ENCODE data around the gene DMRTB1. TPM values are rescaled to one million over a fixed set of nuclear protein-coding genes. Genes with fewer than 3 reads are reported as not detected.

DMRTB1 gene
- total RNA-seq, 1 experiment from 2014 or later = not detected

DNA sequence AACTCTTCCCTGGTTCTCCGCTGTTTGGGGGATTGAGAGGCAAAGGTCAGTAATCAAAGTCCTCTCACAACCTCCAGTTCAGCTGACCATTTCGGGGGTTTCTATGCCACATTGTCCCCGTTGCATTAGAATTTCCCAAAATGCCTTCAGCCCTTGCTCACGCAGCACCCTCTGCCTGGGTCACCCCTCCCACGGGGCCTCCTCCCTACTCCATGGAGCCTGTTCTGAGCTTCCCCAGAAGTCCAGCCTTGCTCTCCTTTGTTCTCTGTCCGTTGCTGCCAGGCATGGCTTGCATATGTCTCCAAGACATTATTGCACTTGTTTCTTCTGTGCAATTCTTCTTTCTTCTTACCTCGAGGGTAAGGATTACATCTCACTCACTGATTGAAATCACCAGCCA, 16.5 kb downstream of the DMRTB1 start:
- CTCF ChIA-PET = no interaction called here
- H3K4me3 ChIP-seq (ENCODE audit: low read depth, low read length, poor library complexity, severe bottlenecking) = no peak overlapping the region
- H3K27me3 ChIP-seq (replicated peaks; ENCODE audit: insufficient read depth, low read depth, low read length, poor library complexity) = no peaks in the 10 kb centered on the region
- TF ChIP-seq EZH2 (IDR thresholded peaks at IDR 0.05; ENCODE audit: borderline replicate concordance, low read depth, low read length, poor library complexity, severe bottlenecking) = no peak
- TF ChIP-seq, protein P1, sequence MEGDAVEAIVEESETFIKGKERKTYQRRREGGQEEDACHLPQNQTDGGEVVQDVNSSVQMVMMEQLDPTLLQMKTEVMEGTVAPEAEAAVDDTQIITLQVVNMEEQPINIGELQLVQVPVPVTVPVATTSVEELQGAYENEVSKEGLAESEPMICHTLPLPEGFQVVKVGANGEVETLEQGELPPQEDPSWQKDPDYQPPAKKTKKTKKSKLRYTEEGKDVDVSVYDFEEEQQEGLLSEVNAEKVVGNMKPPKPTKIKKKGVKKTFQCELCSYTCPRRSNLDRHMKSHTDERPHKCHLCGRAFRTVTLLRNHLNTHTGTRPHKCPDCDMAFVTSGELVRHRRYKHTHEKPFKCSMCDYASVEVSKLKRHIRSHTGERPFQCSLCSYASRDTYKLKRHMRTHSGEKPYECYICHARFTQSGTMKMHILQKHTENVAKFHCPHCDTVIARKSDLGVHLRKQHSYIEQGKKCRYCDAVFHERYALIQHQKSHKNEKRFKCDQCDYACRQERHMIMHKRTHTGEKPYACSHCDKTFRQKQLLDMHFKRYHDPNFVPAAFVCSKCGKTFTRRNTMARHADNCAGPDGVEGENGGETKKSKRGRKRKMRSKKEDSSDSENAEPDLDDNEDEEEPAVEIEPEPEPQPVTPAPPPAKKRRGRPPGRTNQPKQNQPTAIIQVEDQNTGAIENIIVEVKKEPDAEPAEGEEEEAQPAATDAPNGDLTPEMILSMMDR (conservative IDR thresholded peaks at IDR 0.05; ENCODE audit: low read depth, low read length) = no peak
- POLR2A ChIA-PET (ENCODE audit: low non-redundant PET) = no interaction called here
- no peak overlapping the region for H3K27ac ChIP-seq (ENCODE audit: low read depth, low read length, poor library complexity, severe bottlenecking)
- no peaks in the 10 kb centered on the region for H3K36me3 ChIP-seq (ENCODE audit: insufficient read depth, low read length, poor library complexity, severe bottlenecking)
- DNase-seq (ENCODE audit: low spot score) = no peak
- H3K9me3 ChIP-seq (ENCODE audit: low read depth, low read length, poor library complexity, severe bottlenecking) = no peaks in the 10 kb centered on the region
- intact Hi-C loops (cut with micrococcal nuclease; ENCODE audit: unreplicated experiment) = no loop called here
- no peaks in the 10 kb centered on the region for H3K4me1 ChIP-seq (ENCODE audit: insufficient read depth, low read length, poor library complexity, severe bottlenecking)
- BruUV-seq (replicated peaks) = no TSS peak

DNA sequence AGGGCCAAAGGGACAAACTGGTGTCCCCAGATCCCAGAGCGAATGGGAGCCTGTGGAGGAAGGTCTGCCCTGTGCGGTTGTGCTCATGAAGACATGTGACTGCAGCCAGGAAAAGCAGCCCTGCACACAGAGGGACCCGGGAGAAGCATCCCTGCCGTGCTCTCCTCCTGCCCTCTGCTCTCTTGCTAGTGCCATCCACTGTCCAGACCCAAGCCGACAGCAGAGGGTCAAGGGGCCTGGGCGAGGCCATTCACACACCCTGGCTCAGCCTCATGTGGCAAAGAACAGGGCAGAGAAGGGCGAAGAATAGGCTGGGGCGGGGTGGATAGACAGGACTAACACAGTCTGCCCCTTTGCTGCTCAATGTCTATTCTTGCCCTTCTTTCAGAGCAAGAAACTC, 17.4 kb downstream of the DMRTB1 start:
- Histone ChIP-seq H3K4me1 (ENCODE audit: insufficient read depth, low read length, poor library complexity, severe bottlenecking) (no peaks in the 10 kb centered on the region), H3K36me3 (ENCODE audit: insufficient read depth, low read length, poor library complexity, severe bottlenecking) (no peaks in the 10 kb centered on the region), H3K4me3 (ENCODE audit: low read depth, low read length, poor library complexity, severe bottlenecking) (no peak overlapping the region), H3K27ac (ENCODE audit: low read depth, low read length, poor library complexity, severe bottlenecking) (no peak overlapping the region), H3K9me3 (ENCODE audit: low read depth, low read length, poor library complexity, severe bottlenecking) (no peaks in the 10 kb centered on the region), H3K27me3 (replicated peaks; ENCODE audit: insufficient read depth, low read depth, low read length, poor library complexity) (no peaks in the 10 kb centered on the region)
- intact Hi-C loops (cut with micrococcal nuclease; ENCODE audit: unreplicated experiment) = no loop called here
- DNase-seq (ENCODE audit: low spot score) = no peak
- no TSS peak for BruUV-seq (replicated peaks)
- CTCF ChIA-PET = no interaction called here
- POLR2A ChIA-PET (ENCODE audit: low non-redundant PET) = no interaction called here
- TF ChIP-seq EZH2 (IDR thresholded peaks at IDR 0.05; ENCODE audit: borderline replicate concordance, low read depth, low read length, poor library complexity, severe bottlenecking) = no peak
- TF ChIP-seq, protein P1 (conservative IDR thresholded peaks at IDR 0.05; ENCODE audit: low read depth, low read length) = no peak

DNA sequence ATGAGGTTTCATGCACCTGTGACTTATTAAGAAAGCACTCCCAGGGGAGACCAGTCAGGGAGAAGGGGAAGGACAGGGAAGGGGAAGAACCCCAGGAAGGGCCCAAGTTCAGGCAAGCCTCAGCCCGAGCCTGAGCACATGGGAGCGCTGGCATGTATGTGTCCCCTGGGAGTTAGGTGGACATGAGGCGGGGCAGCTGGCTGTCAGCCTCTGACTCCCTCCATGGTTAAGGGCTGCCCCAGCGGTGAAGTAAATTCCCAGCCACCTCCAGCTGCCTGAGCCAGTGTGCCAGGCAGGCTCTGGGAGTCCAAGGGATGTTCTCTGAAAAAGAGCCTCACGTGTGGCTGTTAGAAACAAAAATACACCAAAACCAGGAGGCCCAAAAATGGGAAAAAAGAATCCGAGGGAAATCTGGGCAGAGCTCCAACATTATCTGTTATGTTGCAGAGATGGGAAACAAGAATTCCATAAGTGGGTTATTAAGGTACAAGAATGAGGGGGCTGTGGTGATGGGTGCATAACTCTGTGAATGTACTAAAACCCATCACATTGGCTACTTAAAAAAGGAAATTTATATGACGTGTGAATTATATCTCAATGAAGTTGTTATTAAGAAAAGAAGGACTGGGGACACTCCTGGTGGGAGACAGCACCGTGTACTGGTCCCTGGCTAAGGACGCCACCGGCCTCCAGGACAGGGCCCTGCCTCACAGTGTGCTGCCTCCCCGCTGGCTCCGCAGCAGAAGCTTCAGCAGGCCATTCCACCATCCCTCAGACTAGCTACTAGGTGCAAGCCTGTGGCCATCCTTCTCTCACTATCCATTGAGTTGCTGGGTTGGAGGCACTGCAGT, 18.7 kb downstream of the DMRTB1 start:
- POLR2A ChIA-PET (ENCODE audit: low non-redundant PET) = no interaction called here

More for the DNA sequence above, 18.7 kb downstream of the DMRTB1 start:
- intact Hi-C loops (cut with micrococcal nuclease; ENCODE audit: unreplicated experiment) = no loop called here
- no TSS peak for BruUV-seq (replicated peaks)
- CTCF ChIA-PET = no interaction called here
- no peaks in the 10 kb centered on the region for H3K9me3 ChIP-seq (ENCODE audit: low read depth, low read length, poor library complexity, severe bottlenecking)
- no peaks in the 10 kb centered on the region for H3K4me1 ChIP-seq (ENCODE audit: insufficient read depth, low read length, poor library complexity, severe bottlenecking)
- H3K27ac ChIP-seq (ENCODE audit: low read depth, low read length, poor library complexity, severe bottlenecking) = no peak overlapping the region
- H3K4me3 ChIP-seq (ENCODE audit: low read depth, low read length, poor library complexity, severe bottlenecking) = no peak overlapping the region
- no peak for TF ChIP-seq EZH2 (IDR thresholded peaks at IDR 0.05; ENCODE audit: borderline replicate concordance, low read depth, low read length, poor library complexity, severe bottlenecking)
- TF ChIP-seq, protein P1 (conservative IDR thresholded peaks at IDR 0.05; ENCODE audit: low read depth, low read length) = no peak
- no peak for DNase-seq (ENCODE audit: low spot score)
- no peaks in the 10 kb centered on the region for H3K27me3 ChIP-seq (replicated peaks; ENCODE audit: insufficient read depth, low read depth, low read length, poor library complexity)
- H3K36me3 ChIP-seq (ENCODE audit: insufficient read depth, low read length, poor library complexity, severe bottlenecking) = no peaks in the 10 kb centered on the region
